SK-N-SH treated with all-trans-retinoic acid at 6 μM for 48 hours (cell line): ENCODE results near the gene TMED5.

Experiments used
- ATAC-seq: fragments of 200-7000 bp; cut with Tn5 transposase; 3 replicates; pipeline ENCODE4 v1.9.1; 2020; ENCODE audit warnings: mild to moderate bottlenecking, moderate library complexity
- BACH2 ChIP-seq: fragments of 250-450 bp; sonication (Bioruptor Pico); IDR thresholded peaks from 2 replicates; pipeline ENCODE4 v1.9.0; 2021; ENCODE audit warnings: mild to moderate bottlenecking, borderline replicate concordance
- CREB5 ChIP-seq: fragments of 250-450 bp; sonication (Bioruptor Pico); IDR thresholded peaks from 2 replicates; pipeline ENCODE4 v1.5.1; 2020; ENCODE audit warnings: low read depth, mild to moderate bottlenecking, moderate library complexity
- CSDC2 ChIP-seq: fragments of 250-450 bp; sonication (Bioruptor Pico); IDR thresholded peaks from 2 replicates; pipeline ENCODE4 v1.5.0; 2020; ENCODE audit warnings: mild to moderate bottlenecking, moderate library complexity
- CSRNP3 ChIP-seq: fragments of 250-450 bp; sonication (Bioruptor Pico); IDR thresholded peaks from 2 replicates; pipeline ENCODE4 v1.5.1; 2021; ENCODE audit warnings: mild to moderate bottlenecking, moderate library complexity
- ESRRG ChIP-seq: fragments of 250-450 bp; sonication (Bioruptor Pico); IDR thresholded peaks from 2 replicates; pipeline ENCODE4 v1.6.1; 2021; ENCODE audit warnings: mild to moderate bottlenecking
- ISL1 ChIP-seq: fragments of 250-450 bp; sonication (Bioruptor Pico); IDR thresholded peaks from 2 replicates; pipeline ENCODE4 v2.1.2; 2022; ENCODE audit warnings: mild to moderate bottlenecking, moderate library complexity
- OSR1 ChIP-seq: fragments of 250-450 bp; sonication (Bioruptor Pico); IDR thresholded peaks from 2 replicates; pipeline ENCODE4 v1.8.0; 2022; ENCODE audit warnings: moderate library complexity, mild to moderate bottlenecking, inconsistent platforms
- PATZ1 ChIP-seq: fragments of 250-450 bp; sonication (Bioruptor Pico); IDR thresholded peaks from 2 replicates; pipeline ENCODE4 v1.8.0; 2020; ENCODE audit warnings: mild to moderate bottlenecking, moderate library complexity, borderline replicate concordance
- PPARA ChIP-seq: fragments of 250-450 bp; sonication (Bioruptor Pico); IDR thresholded peaks from 2 replicates; pipeline ENCODE4 v1.5.0; 2020; ENCODE audit warnings: mild to moderate bottlenecking, borderline replicate concordance
- RARB ChIP-seq: fragments of 250-450 bp; sonication (Bioruptor Pico); IDR thresholded peaks from 2 replicates; pipeline ENCODE4 v1.8.0; 2021; ENCODE audit warnings: mild to moderate bottlenecking, moderate library complexity
- TOX ChIP-seq: fragments of 250-450 bp; sonication (Bioruptor Pico); IDR thresholded peaks from 2 replicates; pipeline ENCODE4 v1.8.0; 2021; ENCODE audit warnings: mild to moderate bottlenecking, moderate library complexity, borderline replicate concordance
- TSHZ2 ChIP-seq: fragments of 250-450 bp; sonication (Bioruptor Pico); IDR thresholded peaks from 2 replicates; pipeline ENCODE4 v1.5.0; 2020; ENCODE audit warnings: mild to moderate bottlenecking, moderate library complexity
- ZC3H10 ChIP-seq: fragments of 250-450 bp; sonication (Bioruptor Pico); IDR thresholded peaks from 2 replicates; pipeline ENCODE4 v1.5.1; 2021; ENCODE audit warnings: mild to moderate bottlenecking, moderate library complexity
- ZFP3 ChIP-seq: fragments of 250-450 bp; sonication (Bioruptor Pico); IDR thresholded peaks from 2 replicates; pipeline ENCODE4 v1.5.0; 2020; ENCODE audit warnings: mild to moderate bottlenecking, moderate library complexity
- ZFP30 ChIP-seq: fragments of 450-650 bp; formaldehyde crosslinking; IDR thresholded peaks from 2 replicates; pipeline ENCODE4 v1.5.0; 2022; ENCODE audit warnings: mild to moderate bottlenecking, moderate library complexity
- ZNF565 ChIP-seq: fragments of 450-650 bp; formaldehyde crosslinking; conservative IDR thresholded peaks from 2 replicates; pipeline ENCODE4 v1.5.0; 2020; ENCODE audit warnings: low read depth, mild to moderate bottlenecking, moderate library complexity
- ZNF70 ChIP-seq: fragments of 450-650 bp; formaldehyde crosslinking; IDR thresholded peaks from 2 replicates; pipeline ENCODE4 v1.5.0; 2020; ENCODE audit warnings: mild to moderate bottlenecking, moderate library complexity
- ZNF8 ChIP-seq: fragments of 450-650 bp; formaldehyde crosslinking; IDR thresholded peaks from 2 replicates; pipeline ENCODE4 v1.5.0; 2020; ENCODE audit warnings: mild to moderate bottlenecking, moderate library complexity

Gene TMED5

GRCh38 chr1:93129507-93130099 lies 50.6 kb downstream of the TMED5 start (continued):
- TF ChIP-seq TSHZ2 (CRISPR knock-in tag) (no peak), ISL1 (CRISPR knock-in tag) (no peak), PATZ1 (no peak), OSR1 (CRISPR knock-in tag) (no peak), CSDC2 (no peak), ZNF8 (no peak), ZFP30 (CRISPR knock-in tag) (no peak), CSRNP3 (CRISPR knock-in tag) (no peak)

- no peak for ATAC-seq
- TF ChIP-seq PATZ1 (no peak), ZNF8 (no peak), ZFP3 (CRISPR knock-in tag) (no peak), ESRRG (CRISPR knock-in tag) (no peak)
- TF ChIP-seq, all 23 proteins: peak for 0
Observed at GRCh38 chr1:93124556-93125355, 55.5 kb downstream of the TMED5 start.

GRCh38 chr1:93123201-93123783 lies 56.9 kb downstream of the TMED5 start:
- ATAC-seq: no peak
- no peak for TF ChIP-seq ZNF70 (CRISPR knock-in tag)

GRCh38 chr1:93120614-93121013 lies 59.6 kb downstream of the TMED5 start:
- ATAC-seq: no peak
- no peak for TF ChIP-seq PPARA (CRISPR knock-in tag)
- no peak for TF ChIP-seq ZNF8
- no peak for TF ChIP-seq OSR1 (CRISPR knock-in tag)
- TF ChIP-seq ZNF565 (CRISPR knock-in tag): no peak
- no peak for TF ChIP-seq TOX
- no peak for TF ChIP-seq RARB (CRISPR knock-in tag)
- no peak for TF ChIP-seq ZC3H10
- TF ChIP-seq BACH2 (CRISPR knock-in tag): no peak
- TF ChIP-seq ZFP30 (CRISPR knock-in tag): no peak
- no peak for TF ChIP-seq CREB5 (CRISPR knock-in tag)
- no peak for TF ChIP-seq ZFP3 (CRISPR knock-in tag)
